ENCODE results near the gene DIAPH1.

DIAPH1 gene

GRCh38 chr5:141485321-141486055 is 133.3 kb downstream of the DIAPH1 start:
- no peak for DNase-seq (ENCODE audit: low read depth in 1 of 2, low spot score in 1 of 2)

- DNase-seq (ENCODE audit: low read depth in 1 of 2, low spot score in 1 of 2), result no peak
Measured at GRCh38 chr5:141484641-141485311, 134.0 kb downstream of the DIAPH1 start, which contains the start of gene PCDHGC4. TSS of gene PCDHGC4 (plus strand) at chr5:141485030. CDS start at chr5:141485174, 144 bp downstream.

GRCh38 chr5:141484310-141484640 is 134.5 kb downstream of the DIAPH1 start:
- no peak for DNase-seq (ENCODE audit: low read depth in 1 of 2, low spot score in 1 of 2)

- DNase-seq (ENCODE audit: low read depth in 1 of 2, low spot score in 1 of 2), result no peak
Measured at GRCh38 chr5:141483902-141484301, 134.9 kb downstream of the DIAPH1 start.

- no peak for DNase-seq (ENCODE audit: low read depth in 1 of 2, low spot score in 1 of 2)
Measured at GRCh38 chr5:141479776-141480175, 139.0 kb downstream of the DIAPH1 start.

GRCh38 chr5:141478321-141478945 is 140.4 kb downstream of the DIAPH1 start:
- no peak for DNase-seq (ENCODE audit: low read depth in 1 of 2, low spot score in 1 of 2)

GRCh38 chr5:141477815-141478214 is 141.0 kb downstream of the DIAPH1 start:
- DNase-seq (ENCODE audit: low read depth in 1 of 2, low spot score in 1 of 2), result no peak

- DNase-seq (ENCODE audit: low read depth in 1 of 2, low spot score in 1 of 2), result no peak
Measured at GRCh38 chr5:141477044-141477575, 141.7 kb downstream of the DIAPH1 start.

- no peak for DNase-seq (ENCODE audit: low read depth in 1 of 2, low spot score in 1 of 2)
Measured at GRCh38 chr5:141476132-141476911, 142.5 kb downstream of the DIAPH1 start.

GRCh38 chr5:141475625-141476131 is 143.1 kb downstream of the DIAPH1 start, which contains the start of gene PCDHGC3:
TSS of gene PCDHGC3 (plus strand) at chr5:141475966. CDS start at chr5:141476117, 151 bp downstream.
- DNase-seq (ENCODE audit: low read depth in 1 of 2, low spot score in 1 of 2), result peak in 1 of 2 donors; percentile 17

GRCh38 chr5:141465351-141465750 is 153.4 kb downstream of the DIAPH1 start:
- DNase-seq (ENCODE audit: low read depth in 1 of 2, low spot score in 1 of 2), result no peak

All from activated T-helper 1 cell treated with anti-CD3 and anti-CD28 coated beads, Interleukin-2, amount 50 U/mL, for 16 hours (primary cell).